H1 (cell line): Measurements from ENCODE around the gene MACROH2A1. TPM values are rescaled to one million over a fixed set of nuclear protein-coding genes. Genes with fewer than 3 reads are reported as not detected.

Experiments
- GABPA ChIP-seq: IDR thresholded peaks from 2 replicates; pipeline ENCODE4 v1.6.1; 2011; ENCODE audit warnings: mild to moderate bottlenecking, low read length, moderate library complexity, borderline replicate concordance; ENCODE audit not compliant: insufficient read depth
- KDM1A ChIP-seq: fragments of 200-600, 300-600 bp; sonication (generic); IDR thresholded peaks from 2 replicates; pipeline ENCODE4 v1.7.1; 2016; ENCODE audit warnings: mild to moderate bottlenecking, low read length, borderline replicate concordance
- POLR2A ChIP-seq, 2 experiments: IDR thresholded peaks; 1 replicate in 1 of 2; 2 replicates in 1 of 2; pipeline ENCODE4 v1.6.1; 2011; ENCODE audit warnings: low read depth in 2 of 2, low read length in 2 of 2, mild to moderate bottlenecking in 2 of 2; ENCODE audit errors: control extremely low read depth in 1 of 2
- RFX5 ChIP-seq: IDR thresholded peaks from 2 replicates; pipeline ENCODE4 v1.6.1; 2011; ENCODE audit warnings: low read depth, low read length, improper control_type of control experiment, borderline replicate concordance
- SAP30 ChIP-seq: fragments of 300-600 bp; sonication (generic); IDR thresholded peaks from 2 replicates; pipeline ENCODE4 v1.7.1; 2012; ENCODE audit warnings: low read length, moderate library complexity, mild to moderate bottlenecking, inconsistent platforms; ENCODE audit not compliant: insufficient read depth, insufficient replicate concordance
- SIN3A ChIP-seq, 2 experiments: IDR thresholded peaks in 1 of 2; conservative IDR thresholded peaks in 1 of 2; 2 replicates each; pipeline ENCODE4 v1.6.1; 2011 to 2012; ENCODE audit warnings: low read length in 2 of 2, improper control_type of control experiment in 1 of 2, low read depth in 1 of 2, mild to moderate bottlenecking in 1 of 2
- SRF ChIP-seq: IDR thresholded peaks from 2 replicates; pipeline ENCODE4 v1.6.1; 2011; ENCODE audit warnings: mild to moderate bottlenecking, low read depth, low read length, moderate library complexity
- SUZ12 ChIP-seq: fragments of 200-600 bp; sonication (generic); IDR thresholded peaks from 2 replicates; pipeline ENCODE4 v1.6.1; 2012; ENCODE audit warnings: mild to moderate bottlenecking, inconsistent platforms, low read length, moderate library complexity, mixed read lengths
- polyA plus RNA-seq, 7 experiments: library from polyadenylated mRNA; depleted of rRNA in 3 of 7; stranded (reverse) in 5 of 7; unstranded in 2 of 7; fragments of >200 nt in 5 of 7; fragments of 200-250 nt in 2 of 7; gene quantifications; 1 replicate in 5 of 7; 2 replicates in 1 of 7; 4 replicates in 1 of 7; pipeline versions ENCODE4 v1.2.1 to v1.2.3, GENCODE V29; 2011 to 2013; ENCODE audit warnings: missing spikeins in 2 of 7, mixed read lengths in 2 of 7
- total RNA-seq: library from RNA; stranded (reverse); fragmentation: NEBNext Ultra II Directional; extraction: Animal tissue kit (Norgen Biotek cat#: 25700); gene quantifications from 2 replicates; pipeline ENCODE4 v1.2.1, GENCODE V29; 2021

The MACROH2A1 gene
- total and polyA plus RNA-seq, 2 of the 8 experiments (the other 6 are each of a cell fraction or from before 2014, with no cell fraction given), result 60.0 to 92.3 TPM

DNA sequence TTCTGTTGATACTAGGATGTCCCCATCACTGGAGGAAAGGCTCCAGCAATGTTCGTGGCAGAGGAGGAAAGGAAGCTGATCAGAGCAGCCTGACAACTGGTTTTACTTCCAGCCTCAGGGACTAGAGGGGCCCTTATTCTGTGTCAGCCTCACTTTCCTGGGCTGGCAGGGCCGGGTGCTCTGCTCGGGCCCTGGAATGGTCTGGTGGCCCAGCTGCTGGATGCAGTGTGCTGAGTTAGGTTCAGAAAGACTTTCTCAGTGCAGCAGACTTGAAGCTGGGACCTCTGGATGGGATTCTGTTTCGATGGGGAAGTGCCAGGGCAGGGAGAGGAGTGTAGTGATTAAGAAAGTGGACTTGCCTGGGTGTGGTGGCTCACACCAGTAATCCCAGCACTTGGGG lies 81.0 kb downstream of the MACROH2A1 start (continued):
- TF ChIP-seq KDM1A, result no peak
- no peak for TF ChIP-seq SIN3A (conservative IDR thresholded peaks at IDR 0.05 in 1 of 2, IDR thresholded peaks at IDR 0.05 in 1 of 2; ENCODE audit: low read depth in 1 of 2, low read length in 2 of 2)
- no peak for TF ChIP-seq SUZ12
- TF ChIP-seq SRF, result no peak
- TF ChIP-seq GABPA, result no peak
- TF ChIP-seq RFX5, result no peak
- no peak for TF ChIP-seq POLR2A (IDR thresholded peaks at IDR 0.05; ENCODE audit: control extremely low read depth in 1 of 2, low read depth in 2 of 2, low read length in 2 of 2)
- TF ChIP-seq SAP30, result no peak
